ENCODE results near the gene CPNE2.
A peak's percentile ranks its signal among the peaks of the same experiment; 100 is the strongest.
"Not testable (repeated sequence)": the region's sequence is repeated elsewhere in the genome, so short reads cannot be mapped to it uniquely, and the experiment has no call there.

The CPNE2 gene

GRCh38 chr16:57100445-57100844, 8.1 kb downstream of the CPNE2 start:
- DNase-seq = no peak

DNA sequence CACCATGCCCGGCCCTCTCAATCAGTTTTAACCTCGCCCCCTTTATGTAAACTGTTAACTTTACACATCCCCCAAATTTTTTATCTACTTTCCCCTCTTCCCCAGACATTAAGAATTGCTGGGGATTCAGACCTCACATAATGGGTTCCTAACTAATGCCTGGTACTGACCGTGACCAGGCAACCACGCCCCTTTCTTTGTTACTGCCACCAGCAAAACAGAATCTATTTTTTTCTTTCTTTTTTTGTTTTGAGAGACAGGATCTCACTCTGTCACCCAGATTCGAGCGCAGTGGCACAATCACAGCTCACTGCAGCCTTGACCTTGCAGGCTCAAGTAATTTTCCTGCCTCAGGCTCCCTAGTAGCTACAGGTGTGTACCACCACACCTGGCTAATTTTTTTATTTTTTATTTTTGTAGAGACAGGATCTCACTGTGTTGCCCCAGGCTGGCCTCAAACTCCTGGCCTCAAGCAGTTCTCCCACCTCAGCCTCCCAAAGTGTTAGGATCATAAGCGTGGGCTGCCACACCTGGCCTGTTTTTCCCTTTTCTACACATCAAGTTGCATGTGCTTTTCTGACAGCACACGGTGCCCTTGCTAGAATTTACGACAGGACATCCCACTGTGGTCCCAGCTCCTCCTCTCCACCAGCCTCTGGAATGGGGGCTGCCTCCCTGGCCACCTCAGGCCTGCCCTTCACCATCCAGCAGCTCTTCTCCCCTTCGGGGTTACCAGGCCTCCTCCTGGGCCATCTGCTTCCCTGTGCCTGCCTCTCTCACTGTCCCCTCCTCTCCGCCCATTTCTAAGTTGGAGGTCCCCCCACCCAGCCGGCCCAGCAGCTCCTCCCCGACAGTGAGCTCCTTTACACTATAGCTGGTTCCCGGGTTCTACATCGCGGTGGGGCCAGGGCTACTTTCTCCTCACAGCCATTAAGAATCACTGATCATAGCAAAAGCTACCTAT, 10.8 kb downstream of the CPNE2 start:
- no peak for DNase-seq

DNA sequence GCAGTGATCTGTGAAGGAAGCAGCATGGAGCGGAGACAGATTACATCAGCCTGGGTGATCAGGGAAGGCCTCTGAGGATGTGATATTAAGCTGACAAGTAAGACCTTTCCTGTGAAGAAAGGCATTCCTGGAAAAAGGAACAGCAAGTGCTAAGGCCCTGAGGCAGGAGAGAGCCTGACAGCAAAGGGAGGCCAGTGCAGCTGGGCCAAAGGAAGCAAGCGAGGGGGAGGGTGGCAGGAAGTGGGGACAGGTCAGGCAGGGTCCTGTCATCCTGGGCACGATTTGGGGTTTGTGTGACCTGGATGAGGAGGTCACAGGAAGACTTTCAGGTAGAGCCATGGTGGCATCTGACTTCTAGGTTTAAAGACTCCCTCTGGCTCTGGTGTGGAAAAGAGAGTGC, 12.3 kb downstream of the CPNE2 start:
- no peak for DNase-seq

GRCh38 chr16:57105184-57105583, 12.8 kb downstream of the CPNE2 start:
- no peak for DNase-seq

GRCh38 chr16:57106767-57107166, 14.4 kb downstream of the CPNE2 start:
- no peak for DNase-seq

- DNase-seq = no peak
Observed at GRCh38 chr16:57107321-57107922, 15.0 kb downstream of the CPNE2 start.

DNA sequence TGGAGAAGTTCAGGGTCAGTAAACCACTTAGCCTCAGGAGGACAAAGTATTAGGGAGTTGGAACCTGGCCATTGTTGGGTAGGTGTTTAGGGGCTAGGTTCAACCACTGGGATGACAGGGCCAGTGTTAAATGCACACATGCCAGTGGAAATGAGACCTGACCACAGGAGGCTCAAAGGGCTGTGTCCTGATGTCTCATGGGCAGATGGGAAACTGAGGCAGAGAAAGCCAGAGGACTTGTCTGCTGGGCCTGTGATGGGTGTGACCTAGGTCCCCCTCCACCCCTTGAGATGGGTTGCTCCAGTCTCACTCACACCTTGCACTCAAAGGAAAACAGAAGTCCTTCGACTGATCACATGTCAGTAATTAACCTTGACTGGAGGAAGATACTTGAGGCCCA, 16.0 kb downstream of the CPNE2 start:
- no peak for DNase-seq

DNA sequence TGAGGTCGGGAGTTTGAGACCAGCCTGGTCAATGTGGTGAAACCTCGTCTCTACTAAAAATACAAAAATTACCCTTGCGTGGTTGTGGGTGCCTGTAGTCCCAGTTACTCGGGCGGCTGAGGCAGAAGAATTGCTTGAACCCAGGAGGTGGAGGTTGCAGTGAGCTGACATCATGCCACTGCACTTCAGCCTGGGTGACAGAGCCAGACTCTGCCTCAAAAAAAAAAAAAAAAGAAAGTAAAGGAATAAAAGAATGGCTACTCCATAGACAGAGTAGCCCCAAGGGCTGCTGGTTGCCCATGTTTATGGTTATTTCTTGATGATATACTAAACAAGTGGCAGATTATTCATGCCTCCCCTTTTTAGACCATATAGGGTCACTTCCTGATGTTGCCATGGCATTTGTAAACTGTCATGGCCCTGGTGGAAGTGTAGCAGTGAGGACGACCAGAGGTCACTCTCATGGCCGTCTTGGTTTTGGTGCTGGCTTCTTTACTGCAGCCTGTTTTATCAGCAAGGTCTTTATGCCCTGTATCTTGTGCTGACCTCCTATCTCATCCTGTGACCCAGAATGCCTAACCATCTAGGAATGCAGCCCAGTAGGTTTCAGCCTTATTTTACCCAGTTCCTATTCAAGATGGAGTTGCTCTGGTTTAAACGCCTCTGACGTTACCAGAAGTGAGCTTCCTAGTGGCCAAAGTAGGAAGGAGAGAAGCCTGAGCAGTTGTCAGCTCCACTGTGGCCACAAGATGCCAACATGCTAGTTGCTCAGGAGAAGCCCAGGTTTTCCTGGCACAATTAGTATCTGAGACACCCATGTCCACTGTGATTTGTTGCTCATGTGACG, 17.1 kb downstream of the CPNE2 start:
- DNase-seq = not testable (repeated sequence)

DNA sequence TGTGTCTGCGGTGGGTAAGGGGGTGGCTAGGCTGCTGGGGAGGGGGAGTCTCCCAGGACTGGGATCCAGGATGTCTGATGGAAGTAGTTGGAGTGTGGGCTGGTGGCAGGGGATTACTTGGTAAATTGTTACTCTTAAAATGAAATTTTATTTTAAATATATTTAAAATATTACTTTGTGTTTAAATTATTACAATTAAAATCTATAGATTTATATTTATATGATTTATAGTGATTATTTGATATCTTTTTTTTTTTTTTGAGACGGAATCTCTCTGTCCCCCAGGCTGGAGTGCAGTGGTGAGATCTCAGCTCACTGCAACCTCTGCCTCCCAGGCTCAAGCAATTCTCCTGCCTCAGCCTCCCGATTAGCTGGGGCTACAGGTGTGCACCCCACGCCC, 18.6 kb downstream of the CPNE2 start:
- DNase-seq = no peak

GRCh38 chr16:57111420-57111819, 19.0 kb downstream of the CPNE2 start:
- no peak for DNase-seq

DNA sequence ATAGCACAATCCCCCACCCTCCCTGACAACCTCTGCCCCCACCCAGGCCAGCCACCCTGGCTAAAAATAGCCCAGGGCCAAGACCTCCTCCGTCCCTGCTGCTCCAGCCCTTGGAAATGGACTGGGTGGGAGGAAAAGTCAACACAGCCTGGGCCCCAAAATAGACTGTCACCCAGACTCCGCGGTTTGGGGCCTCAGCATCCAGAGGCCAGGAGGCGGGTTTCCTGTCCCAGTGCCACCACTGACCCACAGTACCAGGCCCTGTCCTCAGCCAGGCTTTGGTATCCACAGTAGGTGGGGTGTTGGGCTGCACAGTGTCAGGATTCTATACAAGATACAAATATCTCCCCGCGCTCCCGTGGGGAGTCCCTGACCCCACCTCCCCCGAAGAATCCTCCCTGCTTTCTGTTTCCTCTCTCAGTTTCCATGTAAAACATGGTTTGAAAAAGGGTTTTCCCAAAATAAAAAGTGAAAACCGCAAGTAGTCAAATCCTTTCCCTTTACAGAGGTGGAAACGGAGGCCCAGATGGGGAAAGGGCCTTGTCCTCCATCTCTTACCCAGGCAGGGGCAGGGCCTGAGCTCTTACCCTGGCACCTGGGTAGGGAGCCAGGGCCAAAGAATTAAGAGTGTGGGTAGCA, 20.1 kb downstream of the CPNE2 start:
- DNase-seq = no peak

DNA sequence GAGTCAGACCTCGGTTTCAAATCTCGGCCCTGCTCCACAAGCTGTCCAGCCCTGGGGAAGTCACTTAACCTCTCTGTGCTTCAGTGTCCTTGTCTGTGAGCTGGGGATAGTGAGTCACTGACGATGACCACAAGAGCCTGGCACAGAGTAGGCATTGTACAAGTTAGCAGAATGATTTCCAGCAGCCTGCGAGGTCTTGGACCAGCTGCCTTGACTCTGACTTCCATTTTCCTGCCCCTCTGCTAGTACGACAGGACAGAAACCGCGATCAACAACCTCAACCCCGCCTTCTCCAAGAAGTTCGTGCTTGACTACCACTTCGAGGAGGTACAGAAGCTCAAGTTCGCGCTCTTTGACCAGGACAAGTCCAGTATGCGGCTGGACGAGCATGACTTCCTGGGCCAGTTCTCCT, 20.7 kb downstream of the CPNE2 start:
- DNase-seq = no peak

GRCh38 chr16:57113664-57114063, 21.3 kb downstream of the CPNE2 start:
- no peak for DNase-seq

- no peak for DNase-seq
Observed at GRCh38 chr16:57115168-57115513, 22.8 kb downstream of the CPNE2 start.

DNA sequence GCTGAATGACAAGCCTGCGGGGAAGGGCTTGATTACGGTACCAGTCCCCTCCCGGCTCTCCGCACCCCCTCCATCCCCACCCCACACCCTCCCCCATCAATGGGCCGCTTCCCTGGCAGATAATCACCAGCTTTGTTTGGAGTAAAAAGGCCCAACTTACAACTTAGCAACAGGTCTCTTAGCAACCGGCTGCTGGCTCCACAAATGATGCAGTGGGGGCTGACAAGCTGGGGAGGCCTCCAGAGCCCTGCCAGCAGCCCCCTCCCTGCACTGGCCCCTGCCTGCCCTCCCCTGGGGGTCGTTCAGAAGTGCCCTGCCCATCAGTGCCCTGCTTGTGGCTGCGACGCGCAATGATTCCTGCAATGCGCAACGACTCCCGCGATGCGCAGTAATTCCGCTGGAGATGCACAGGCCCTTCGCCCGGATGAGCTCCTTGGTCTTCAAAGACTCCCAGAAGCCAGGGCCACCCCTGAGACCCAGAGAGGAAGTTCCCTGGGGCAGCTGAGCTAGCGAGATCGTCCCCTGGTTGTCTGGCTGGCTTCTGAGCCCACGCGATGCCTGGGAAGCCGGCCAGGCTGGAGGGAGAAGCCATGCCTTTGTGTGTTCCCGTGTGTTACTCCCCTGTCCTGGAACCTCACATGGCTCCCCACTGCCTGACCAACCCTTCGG, 23.3 kb downstream of the CPNE2 start:
- peak in 1 of 2 experiments; percentile 36 for DNase-seq

GRCh38 chr16:57118461-57119084, 26.2 kb downstream of the CPNE2 start:
- DNase-seq = no peak

DNA sequence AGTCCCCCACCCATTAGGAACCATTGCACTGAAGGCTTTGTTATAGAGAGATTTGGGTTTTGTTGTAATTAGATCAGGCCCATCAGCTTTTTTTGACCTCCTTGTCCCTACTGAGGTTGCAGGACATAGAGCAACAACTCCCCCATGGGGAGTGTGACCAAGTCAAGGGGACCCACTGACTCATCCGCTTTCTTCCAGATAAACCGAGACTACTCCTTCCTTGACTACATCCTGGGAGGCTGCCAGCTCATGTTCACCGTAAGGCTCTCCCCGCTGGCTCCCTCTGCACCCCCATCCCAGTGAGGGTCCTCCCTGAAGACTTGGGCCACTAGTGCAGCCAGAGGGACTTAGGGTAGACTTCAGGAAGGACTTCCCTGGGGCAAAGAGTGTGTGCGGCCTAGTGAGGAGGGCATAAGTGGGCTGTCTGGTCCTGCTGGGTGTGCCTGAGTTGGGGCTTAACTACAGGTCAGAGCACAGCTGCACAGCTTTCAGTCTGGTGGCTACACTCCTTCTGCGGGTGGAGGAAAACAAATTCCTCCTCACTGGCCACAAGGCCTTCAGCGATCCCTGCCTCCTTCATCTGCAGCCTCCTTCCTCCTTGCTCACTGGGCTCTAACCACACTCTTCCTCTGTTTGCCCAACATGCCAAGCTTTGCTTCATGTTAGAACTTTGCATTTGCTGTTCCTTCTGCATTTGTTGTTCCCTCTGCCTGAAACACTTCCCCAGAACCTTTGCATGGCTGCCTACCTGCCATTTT, 31.0 kb downstream of the CPNE2 start:
- DNase-seq = no peak

GRCh38 chr16:57123974-57124674, 31.7 kb downstream of the CPNE2 start:
- DNase-seq = no peak

GRCh38 chr16:57125376-57125775, 33.0 kb downstream of the CPNE2 start:
- no peak for DNase-seq

GRCh38 chr16:57125969-57126368, 33.6 kb downstream of the CPNE2 start:
- no peak for DNase-seq

DNA sequence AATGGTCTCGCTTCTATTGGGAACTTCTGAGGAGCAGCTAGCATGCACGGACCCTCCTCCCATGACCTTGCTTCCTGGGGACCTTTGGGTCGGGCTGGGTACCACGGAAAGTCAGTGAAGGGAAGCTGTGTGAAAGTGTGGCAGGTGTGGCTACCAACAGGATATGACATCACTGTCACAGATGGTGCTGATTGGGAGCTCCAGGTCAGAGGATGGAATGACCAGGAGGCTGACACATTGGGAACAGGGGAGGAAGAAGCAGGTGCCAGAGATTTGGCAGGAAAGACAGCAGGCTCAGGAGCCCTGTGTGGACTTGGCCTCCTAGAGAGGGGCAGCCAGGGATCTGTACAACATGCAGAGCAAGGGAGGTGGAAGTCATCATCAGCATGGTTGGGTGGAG, 34.0 kb downstream of the CPNE2 start:
- no peak for DNase-seq
